GM23338 (cell line): ENCODE measurements around the gene RCOR1. TPM values are rescaled to one million over a fixed set of nuclear protein-coding genes. Genes with fewer than 3 reads are reported as not detected.

ENCODE experiments used
- ATAC-seq: fragments of 200-7000 bp; cut with Tn5 transposase; 3 replicates; pipeline ENCODE4 v1.9.1; 2020
- DNase-seq: peaks from one replicate; pipeline ENCODE4 v3.0.0-alpha.2; 2015; ENCODE audit warnings: low spot score
- H2AFZ ChIP-seq: fragments of 200-600 bp; sonication (generic); 2 replicates; pipeline ENCODE4 v1.8.0; 2016; ENCODE audit warnings: antibody characterized with exemption, mild to moderate bottlenecking, moderate library complexity
- H3F3A ChIP-seq: fragments of 200-600 bp; sonication (generic); replicated peaks from 2 replicates; pipeline ENCODE4 v1.8.0; 2017; ENCODE audit warnings: antibody characterized with exemption, mixed run types, low read depth
- H3K27ac ChIP-seq: fragments of 200-600 bp; sonication (generic); 2 replicates; pipeline ENCODE4 v1.6.1; 2016; ENCODE audit warnings: low read depth
- H3K27me3 ChIP-seq: fragments of 200-600 bp; sonication (generic); 2 replicates; pipeline ENCODE4 v1.8.0; 2016; ENCODE audit warnings: mild to moderate bottlenecking, mixed run types, moderate library complexity; ENCODE audit not compliant: insufficient read depth
- H3K36me3 ChIP-seq: fragments of 200-600 bp; sonication (generic); 2 replicates; pipeline ENCODE4 v1.8.0; 2016; ENCODE audit warnings: mild to moderate bottlenecking; ENCODE audit not compliant: insufficient read depth
- H3K4me1 ChIP-seq: fragments of 200-600 bp; sonication (generic); 2 replicates; pipeline ENCODE4 v1.8.0; 2016; ENCODE audit warnings: mild to moderate bottlenecking, moderate library complexity; ENCODE audit not compliant: insufficient read depth
- H3K4me2 ChIP-seq: fragments of 200-600 bp; sonication (generic); 2 replicates; pipeline ENCODE4 v1.7.1; 2017; ENCODE audit warnings: mixed run types
- H3K4me3 ChIP-seq: fragments of 200-600 bp; sonication (generic); 2 replicates; pipeline ENCODE4 v1.6.1; 2016; ENCODE audit warnings: mixed run types
- H3K79me2 ChIP-seq: fragments of 200-600 bp; sonication (generic); replicated peaks from 2 replicates; pipeline ENCODE4 v1.8.0; 2017; ENCODE audit warnings: mild to moderate bottlenecking; ENCODE audit not compliant: insufficient read depth
- H3K9me2 ChIP-seq: fragments of 200-600 bp; sonication (generic); 2 replicates; pipeline ENCODE4 v1.8.0; 2017; ENCODE audit not compliant: insufficient read depth
- H4K20me1 ChIP-seq: fragments of 200-600 bp; sonication (generic); replicated peaks from 2 replicates; pipeline ENCODE4 v1.8.0; 2017; ENCODE audit warnings: mild to moderate bottlenecking; ENCODE audit not compliant: insufficient read depth
- H3K27ac Mint-ChIP-seq: 2 replicates; pipeline ENCODE4 v1.8.0; 2020; ENCODE audit warnings: inconsistent platforms, mild to moderate bottlenecking, moderate library complexity, mixed read lengths
- H3K27me3 Mint-ChIP-seq: 3 replicates; pipeline ENCODE4 v1.8.0; 2022; ENCODE audit warnings: low read depth, mild to moderate bottlenecking, moderate library complexity, mixed read lengths, inconsistent platforms; ENCODE audit not compliant: insufficient read depth, poor library complexity
- H3K36me3 Mint-ChIP-seq: 3 replicates; pipeline ENCODE4 v1.8.0; 2021; ENCODE audit warnings: low read depth, mild to moderate bottlenecking, inconsistent platforms, moderate library complexity, mixed read lengths
- H3K4me1 Mint-ChIP-seq: 3 replicates; pipeline ENCODE4 v1.8.0; 2020; ENCODE audit warnings: mild to moderate bottlenecking, inconsistent platforms, mixed read lengths
- H3K4me3 Mint-ChIP-seq: 3 replicates; pipeline ENCODE4 v1.8.0; 2021; ENCODE audit warnings: moderate library complexity, mild to moderate bottlenecking, inconsistent platforms, mixed read lengths
- H3K9me3 Mint-ChIP-seq: 3 replicates; pipeline ENCODE4 v1.8.0; 2020; ENCODE audit warnings: moderate library complexity, mild to moderate bottlenecking, inconsistent platforms, mixed read lengths
- CREB1 ChIP-seq: fragments of 250-450 bp; sonication (Bioruptor Pico); IDR thresholded peaks from 2 replicates; pipeline ENCODE4 v1.5.0; 2020; ENCODE audit warnings: low read depth, mild to moderate bottlenecking, moderate library complexity
- ETS1 ChIP-seq: IDR thresholded peaks from 2 replicates; pipeline ENCODE4 v1.6.1; 2016; ENCODE audit warnings: antibody characterized with exemption
- EZH2 ChIP-seq: fragments of 200-600 bp; sonication (generic); IDR thresholded peaks from one replicate; pipeline ENCODE4 v1.8.0; 2017; ENCODE audit warnings: antibody characterized with exemption, mild to moderate bottlenecking, low read depth; ENCODE audit not compliant: unreplicated experiment
- EZH2phosphoT487 ChIP-seq: fragments of 200-600 bp; sonication (generic); IDR thresholded peaks from one replicate; pipeline ENCODE4 v1.8.1; 2018; ENCODE audit warnings: antibody characterized with exemption; ENCODE audit not compliant: unreplicated experiment
- REST ChIP-seq: IDR thresholded peaks from one replicate; pipeline ENCODE4 v1.6.1; 2018; ENCODE audit warnings: antibody characterized with exemption; ENCODE audit not compliant: unreplicated experiment
- STAT1 ChIP-seq: IDR thresholded peaks from one replicate; pipeline ENCODE4 v1.6.1; 2016; ENCODE audit warnings: antibody characterized with exemption; ENCODE audit not compliant: unreplicated experiment
- ZNF114 ChIP-seq: fragments of 250-450 bp; sonication (Bioruptor Pico); IDR thresholded peaks from 2 replicates; pipeline ENCODE4 v1.5.0; 2020; ENCODE audit warnings: mild to moderate bottlenecking, moderate library complexity
- ZNF331 ChIP-seq: fragments of 250-450 bp; sonication (Bioruptor Pico); IDR thresholded peaks from 2 replicates; pipeline ENCODE4 v1.5.0; 2020; ENCODE audit warnings: low read depth, mild to moderate bottlenecking, moderate library complexity
- polyA plus RNA-seq: library from polyadenylated mRNA; unstranded; fragments of >200 nt; fragmentation: Nextera tagmentation; extraction: Ambion mirVana; gene quantifications from 2 replicates; pipeline ENCODE4 v1.2.1, GENCODE V29; 2016
- total RNA-seq: library from RNA; depleted of rRNA; stranded (reverse); fragments of >200 nt; shearing (Covaris generic); gene quantifications from 2 replicates; pipeline ENCODE4 v1.2.3, GENCODE V29; 2014
- TF ChIP-seq, protein P1 (sequence below): fragments of 250-450 bp; sonication (Bioruptor Pico); IDR thresholded peaks from 2 replicates; pipeline ENCODE4 v1.5.0; 2020; ENCODE audit warnings: mild to moderate bottlenecking, moderate library complexity

Gene RCOR1
- total and polyA plus RNA-seq, 2 experiments from 2014 or later, result 7.6 to 26.1 TPM

GRCh38 chr14:102675396-102675795 is 82.9 kb downstream of the RCOR1 start:
- DNase-seq (no peak), ATAC-seq (no peak)
- Mint-ChIP-seq H3K27me3 (peaks cover 10% of the 10 kb centered on the region), H3K9me3 (peaks cover 24% of the 10 kb centered on the region), H3K27ac (no peak overlapping the region), H3K4me1 (no peaks in the 10 kb centered on the region), H3K4me3 (no peak overlapping the region), H3K36me3 (peaks cover 48% of the 10 kb centered on the region)
- H3F3A ChIP-seq, result no peaks in the 10 kb centered on the region
- no peak overlapping the region for H2AFZ ChIP-seq
- H3K27me3 ChIP-seq, result no peaks in the 10 kb centered on the region
- H3K4me3 ChIP-seq, result no peak overlapping the region
- H3K79me2 ChIP-seq, result peaks cover 78% of the 10 kb centered on the region
- H4K20me1 ChIP-seq, result peaks cover 5% of the 10 kb centered on the region
- H3K27ac ChIP-seq, result no peak overlapping the region
- TF ChIP-seq STAT1, result no peak
- no peak for TF ChIP-seq CREB1
- TF ChIP-seq, protein P1, sequence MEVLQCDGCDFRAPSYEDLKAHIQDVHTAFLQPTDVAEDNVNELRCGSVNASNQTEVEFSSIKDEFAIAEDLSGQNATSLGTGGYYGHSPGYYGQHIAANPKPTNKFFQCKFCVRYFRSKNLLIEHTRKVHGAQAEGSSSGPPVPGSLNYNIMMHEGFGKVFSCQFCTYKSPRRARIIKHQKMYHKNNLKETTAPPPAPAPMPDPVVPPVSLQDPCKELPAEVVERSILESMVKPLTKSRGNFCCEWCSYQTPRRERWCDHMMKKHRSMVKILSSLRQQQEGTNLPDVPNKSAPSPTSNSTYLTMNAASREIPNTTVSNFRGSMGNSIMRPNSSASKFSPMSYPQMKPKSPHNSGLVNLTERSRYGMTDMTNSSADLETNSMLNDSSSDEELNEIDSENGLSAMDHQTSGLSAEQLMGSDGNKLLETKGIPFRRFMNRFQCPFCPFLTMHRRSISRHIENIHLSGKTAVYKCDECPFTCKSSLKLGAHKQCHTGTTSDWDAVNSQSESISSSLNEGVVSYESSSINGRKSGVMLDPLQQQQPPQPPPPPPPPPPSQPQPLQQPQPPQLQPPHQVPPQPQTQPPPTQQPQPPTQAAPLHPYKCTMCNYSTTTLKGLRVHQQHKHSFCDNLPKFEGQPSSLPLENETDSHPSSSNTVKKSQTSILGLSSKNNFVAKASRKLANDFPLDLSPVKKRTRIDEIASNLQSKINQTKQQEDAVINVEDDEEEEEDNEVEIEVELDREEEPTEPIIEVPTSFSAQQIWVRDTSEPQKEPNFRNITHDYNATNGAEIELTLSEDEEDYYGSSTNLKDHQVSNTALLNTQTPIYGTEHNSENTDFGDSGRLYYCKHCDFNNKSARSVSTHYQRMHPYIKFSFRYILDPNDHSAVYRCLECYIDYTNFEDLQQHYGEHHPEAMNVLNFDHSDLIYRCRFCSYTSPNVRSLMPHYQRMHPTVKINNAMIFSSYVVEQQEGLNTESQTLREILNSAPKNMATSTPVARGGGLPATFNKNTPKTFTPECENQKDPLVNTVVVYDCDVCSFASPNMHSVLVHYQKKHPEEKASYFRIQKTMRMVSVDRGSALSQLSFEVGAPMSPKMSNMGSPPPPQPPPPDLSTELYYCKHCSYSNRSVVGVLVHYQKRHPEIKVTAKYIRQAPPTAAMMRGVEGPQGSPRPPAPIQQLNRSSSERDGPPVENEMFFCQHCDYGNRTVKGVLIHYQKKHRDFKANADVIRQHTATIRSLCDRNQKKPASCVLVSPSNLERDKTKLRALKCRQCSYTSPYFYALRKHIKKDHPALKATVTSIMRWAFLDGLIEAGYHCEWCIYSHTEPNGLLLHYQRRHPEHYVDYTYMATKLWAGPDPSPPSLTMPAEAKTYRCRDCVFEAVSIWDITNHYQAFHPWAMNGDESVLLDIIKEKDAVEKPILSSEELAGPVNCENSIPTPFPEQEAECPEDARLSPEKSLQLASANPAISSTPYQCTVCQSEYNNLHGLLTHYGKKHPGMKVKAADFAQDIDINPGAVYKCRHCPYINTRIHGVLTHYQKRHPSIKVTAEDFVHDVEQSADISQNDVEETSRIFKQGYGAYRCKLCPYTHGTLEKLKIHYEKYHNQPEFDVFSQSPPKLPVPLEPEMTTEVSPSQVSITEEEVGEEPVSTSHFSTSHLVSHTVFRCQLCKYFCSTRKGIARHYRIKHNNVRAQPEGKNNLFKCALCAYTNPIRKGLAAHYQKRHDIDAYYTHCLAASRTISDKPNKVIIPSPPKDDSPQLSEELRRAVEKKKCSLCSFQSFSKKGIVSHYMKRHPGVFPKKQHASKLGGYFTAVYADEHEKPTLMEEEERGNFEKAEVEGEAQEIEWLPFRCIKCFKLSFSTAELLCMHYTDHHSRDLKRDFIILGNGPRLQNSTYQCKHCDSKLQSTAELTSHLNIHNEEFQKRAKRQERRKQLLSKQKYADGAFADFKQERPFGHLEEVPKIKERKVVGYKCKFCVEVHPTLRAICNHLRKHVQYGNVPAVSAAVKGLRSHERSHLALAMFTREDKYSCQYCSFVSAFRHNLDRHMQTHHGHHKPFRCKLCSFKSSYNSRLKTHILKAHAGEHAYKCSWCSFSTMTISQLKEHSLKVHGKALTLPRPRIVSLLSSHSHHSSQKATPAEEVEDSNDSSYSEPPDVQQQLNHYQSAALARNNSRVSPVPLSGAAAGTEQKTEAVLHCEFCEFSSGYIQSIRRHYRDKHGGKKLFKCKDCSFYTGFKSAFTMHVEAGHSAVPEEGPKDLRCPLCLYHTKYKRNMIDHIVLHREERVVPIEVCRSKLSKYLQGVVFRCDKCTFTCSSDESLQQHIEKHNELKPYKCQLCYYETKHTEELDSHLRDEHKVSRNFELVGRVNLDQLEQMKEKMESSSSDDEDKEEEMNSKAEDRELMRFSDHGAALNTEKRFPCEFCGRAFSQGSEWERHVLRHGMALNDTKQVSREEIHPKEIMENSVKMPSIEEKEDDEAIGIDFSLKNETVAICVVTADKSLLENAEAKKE (CRISPR knock-in tag), result no peak
- no peak for TF ChIP-seq ETS1
- no peak for TF ChIP-seq ZNF331 (CRISPR knock-in tag)
- no peak for TF ChIP-seq ZNF114 (CRISPR knock-in tag)
- no peak for TF ChIP-seq REST
- no peak for TF ChIP-seq EZH2phosphoT487
- no peak for TF ChIP-seq EZH2
- H3K4me2 ChIP-seq, result no peak overlapping the region
- H3K9me2 ChIP-seq, result no peaks in the 10 kb centered on the region
- H3K4me1 ChIP-seq, result no peaks in the 10 kb centered on the region
- 0 out of 2 replicates have a peak, but pooled peaks cover 4% of the 10 kb centered on the region for H3K36me3 ChIP-seq
